GM21825 (cell line): Measurements from ENCODE around the gene IL15.
"Not testable (repeated sequence)": the region's sequence is repeated elsewhere in the genome, so short reads cannot be mapped to it uniquely, and the experiment has no call there.

Source experiments
- ATAC-seq: cut with Tn5 transposase; IDR thresholded peaks from one replicate; pipeline ENCODE4 v1.9.1; 2021; ENCODE audit warnings: mild to moderate bottlenecking, moderate library complexity; ENCODE audit not compliant: unreplicated experiment

The IL15 gene

DNA sequence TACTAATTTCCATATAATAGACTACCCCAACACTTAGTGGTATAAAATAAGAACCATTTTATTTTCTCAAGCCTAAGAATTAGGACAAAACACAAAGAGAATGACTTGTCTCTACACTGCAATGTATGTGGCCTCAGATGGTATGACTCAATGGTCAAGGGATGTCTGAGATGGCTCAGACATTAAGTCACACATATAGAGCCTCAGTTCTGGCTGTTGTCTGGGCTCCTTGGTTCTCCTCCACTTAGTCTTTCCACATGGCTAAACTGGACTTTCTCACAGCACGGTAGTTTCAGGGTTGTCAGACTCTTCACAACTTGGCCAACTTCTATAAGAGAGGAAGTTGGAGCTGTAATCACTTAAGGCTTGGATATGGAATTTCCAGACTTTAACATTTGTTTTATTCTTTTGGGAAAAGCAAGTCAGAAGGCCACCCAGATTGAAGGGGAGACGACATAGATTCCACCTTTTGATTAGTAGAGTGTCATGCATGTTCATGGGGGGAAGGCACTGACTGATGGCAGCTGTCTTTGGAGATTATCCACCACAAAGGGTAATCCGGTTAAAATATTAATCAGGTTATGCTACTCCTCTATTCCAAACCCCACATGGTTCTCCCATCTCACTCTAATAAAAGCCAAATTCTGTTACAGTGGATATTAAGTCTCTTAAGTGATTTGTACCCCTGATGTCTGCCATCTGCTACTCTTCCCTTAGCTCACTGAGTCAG lies 9.4 kb downstream of the IL15 start:
- no peak for ATAC-seq

DNA sequence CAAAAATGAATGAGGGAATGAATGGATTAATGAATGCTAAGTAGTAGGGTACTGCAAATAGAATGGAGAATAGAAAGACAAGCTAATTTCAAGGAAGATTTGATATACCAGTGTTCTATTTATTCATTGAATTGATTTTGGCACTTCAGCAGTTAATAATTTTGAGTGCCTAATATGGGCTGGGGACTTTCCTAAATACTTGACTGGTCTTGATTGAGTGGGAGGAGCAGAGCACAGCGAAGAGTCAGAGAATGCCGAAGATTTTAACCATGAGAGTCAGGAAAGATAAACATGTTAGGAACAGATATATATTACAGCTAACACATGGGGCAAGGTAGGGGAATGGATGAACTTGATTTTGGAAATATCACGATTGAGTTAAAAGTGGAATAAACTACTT lies 10.6 kb downstream of the IL15 start:
- ATAC-seq: no peak

DNA sequence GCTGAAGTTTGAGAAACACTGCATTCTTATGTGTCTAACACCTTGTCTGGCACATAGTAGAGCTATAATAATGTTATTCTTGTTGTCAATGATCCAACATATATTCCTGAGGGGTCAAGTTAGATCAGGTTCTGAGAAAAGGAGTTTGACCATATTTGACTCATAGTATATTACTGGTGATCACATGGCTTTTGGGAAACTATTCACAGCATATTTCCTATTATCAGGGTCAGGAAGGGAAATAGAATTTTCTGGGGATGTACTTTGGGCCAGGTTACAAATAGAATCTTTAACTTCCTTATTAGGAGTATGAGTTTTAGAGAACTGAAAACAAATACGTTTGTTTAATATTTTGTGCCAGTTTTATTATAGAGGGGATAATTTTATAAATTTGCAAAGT lies 11.6 kb downstream of the IL15 start:
- no peak for ATAC-seq

DNA sequence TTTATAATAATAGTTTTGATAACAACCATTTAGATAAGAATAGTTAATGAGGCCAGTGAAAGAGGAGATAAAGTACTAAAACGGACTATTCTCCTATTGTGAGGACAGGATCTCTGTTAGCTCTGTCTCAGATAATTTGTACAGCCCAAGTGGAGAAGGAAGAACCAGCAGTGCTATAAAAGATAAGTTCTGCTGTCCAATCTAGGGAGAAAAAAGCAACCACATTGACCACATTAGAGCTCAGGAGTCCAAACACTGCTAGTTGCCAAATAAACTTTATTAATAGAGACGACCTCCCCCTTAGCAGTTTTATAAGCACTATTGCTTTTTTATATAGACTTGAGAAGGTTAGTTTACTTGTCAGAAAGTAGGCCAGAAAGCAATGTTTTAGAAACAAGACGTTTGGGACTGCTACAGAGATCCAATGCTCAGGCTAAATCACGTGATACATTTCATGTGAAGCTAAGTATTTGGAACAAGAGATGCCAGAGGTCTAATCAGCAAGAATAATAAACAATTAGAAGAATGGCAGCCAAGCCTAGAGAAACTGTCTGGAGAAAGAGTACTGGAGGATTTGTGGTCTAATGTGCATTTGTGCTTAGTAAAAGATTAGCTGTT lies 15.9 kb downstream of the IL15 start:
- ATAC-seq: no peak

DNA sequence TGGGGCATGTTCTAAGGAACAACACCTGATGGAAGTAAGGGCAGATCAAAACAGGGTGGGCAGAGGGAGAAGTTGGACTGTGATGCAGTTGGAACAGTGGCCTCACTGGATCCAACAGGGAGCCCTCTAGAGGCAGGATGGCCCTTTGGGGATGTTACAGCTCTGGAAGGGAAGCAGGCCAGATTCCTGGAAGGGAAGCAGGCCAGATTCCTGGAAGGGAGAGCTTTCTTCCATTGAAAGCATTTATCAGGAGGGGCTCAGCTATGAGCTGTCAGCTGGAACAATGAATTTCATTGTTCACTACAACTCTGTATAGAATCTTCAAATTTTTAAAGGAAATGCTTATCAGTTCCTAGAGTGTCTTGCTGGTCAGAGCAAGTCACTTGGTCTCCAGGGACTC lies 17.7 kb downstream of the IL15 start:
- ATAC-seq: no peak

DNA sequence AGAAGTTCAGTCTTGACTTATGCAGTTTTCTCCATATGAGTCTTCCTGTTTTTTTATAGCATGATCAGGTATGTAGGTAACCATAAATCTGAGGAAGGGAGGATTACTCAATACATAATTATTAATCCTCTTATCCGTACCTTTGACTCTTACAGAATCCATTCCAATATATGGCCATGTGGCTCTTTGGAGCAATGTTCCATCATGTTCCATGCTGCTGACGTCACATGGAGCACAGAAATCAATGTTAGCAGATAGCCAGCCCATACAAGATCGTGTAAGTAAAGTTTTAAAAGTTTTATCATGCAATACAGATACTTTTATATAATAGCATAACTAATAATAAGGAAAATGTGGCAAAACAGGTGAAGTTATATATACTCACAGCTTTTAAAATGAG lies 19.6 kb downstream of the IL15 start:
- ATAC-seq: no peak

GRCh38 chr4:141657550-141658250 lies 21.3 kb downstream of the IL15 start:
- no peak for ATAC-seq

DNA sequence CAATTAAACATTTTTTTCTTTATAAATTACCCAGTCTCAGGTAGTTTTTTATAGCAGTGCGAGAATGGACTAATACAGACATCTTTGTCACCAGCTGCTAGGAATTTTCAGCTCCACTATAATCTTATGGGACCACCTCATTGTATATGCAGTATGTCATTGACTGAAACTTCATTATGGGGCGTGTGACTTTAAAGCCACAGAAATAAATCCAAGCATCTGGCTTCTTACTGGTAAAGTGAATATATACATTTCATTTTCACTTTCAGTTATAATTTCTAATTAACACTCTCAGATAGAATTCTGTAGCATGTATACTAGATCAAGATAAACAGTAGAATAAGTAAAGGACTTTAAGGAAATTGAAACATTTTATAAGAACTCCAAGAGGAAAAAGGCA lies 21.9 kb downstream of the IL15 start:
- peak; percentile 46 for ATAC-seq

GRCh38 chr4:141659539-141659938 lies 23.2 kb downstream of the IL15 start:
- no peak for ATAC-seq

- ATAC-seq: no peak
Measured at GRCh38 chr4:141660880-141661279, 24.5 kb downstream of the IL15 start.

DNA sequence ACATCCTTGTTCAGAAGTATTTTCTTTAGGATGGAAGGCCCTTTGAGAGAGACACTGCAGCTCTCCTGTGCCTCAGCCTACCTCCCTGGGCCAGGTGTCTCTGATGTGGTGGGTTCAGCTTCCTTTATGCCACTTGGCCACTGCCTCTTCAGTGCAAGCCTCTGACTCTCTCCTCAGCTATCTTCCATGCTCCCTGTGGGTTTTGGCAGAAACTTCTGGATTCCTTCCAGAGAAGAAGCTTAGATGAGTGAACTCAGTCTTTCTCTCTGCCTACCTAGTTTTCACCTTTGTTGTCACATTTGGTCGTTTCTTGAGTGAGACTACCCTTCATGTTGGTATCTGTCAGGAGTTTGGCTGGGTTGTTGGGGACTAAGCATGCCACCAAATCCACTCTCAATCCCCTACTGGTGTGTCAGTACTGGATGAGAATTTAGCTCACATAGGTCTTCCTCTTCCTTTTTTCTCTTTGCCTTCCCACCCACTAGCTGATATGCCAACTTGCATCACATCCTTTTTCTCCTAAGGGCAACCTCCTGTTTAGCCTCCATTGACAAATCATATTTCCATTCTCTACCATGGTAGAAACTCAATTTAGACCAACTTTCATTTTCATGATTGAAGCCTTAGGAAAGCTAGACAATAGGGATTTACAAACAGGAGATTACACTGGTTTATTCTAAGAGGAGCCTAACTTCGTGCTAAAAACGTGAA lies 32.0 kb downstream of the IL15 start:
- no peak for ATAC-seq

DNA sequence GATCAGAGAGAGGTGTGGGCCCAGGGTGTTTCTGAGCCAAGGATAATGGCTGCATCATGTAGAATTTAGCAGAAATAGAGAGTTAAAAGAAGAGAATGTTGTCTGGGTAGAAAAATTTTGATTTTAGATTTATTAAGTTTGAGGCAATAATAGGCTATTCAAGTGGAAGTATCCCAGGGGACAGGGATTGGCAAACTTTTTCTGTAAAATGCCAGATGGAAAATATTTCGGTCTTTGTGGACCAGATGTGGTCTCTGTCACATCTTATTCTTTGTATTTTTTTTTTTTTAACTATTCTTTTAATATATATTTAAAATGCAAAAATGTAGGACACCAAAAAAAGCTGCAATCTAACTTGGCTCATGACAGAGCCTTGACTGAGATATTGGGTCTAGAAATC lies 33.1 kb downstream of the IL15 start:
- ATAC-seq: no peak

DNA sequence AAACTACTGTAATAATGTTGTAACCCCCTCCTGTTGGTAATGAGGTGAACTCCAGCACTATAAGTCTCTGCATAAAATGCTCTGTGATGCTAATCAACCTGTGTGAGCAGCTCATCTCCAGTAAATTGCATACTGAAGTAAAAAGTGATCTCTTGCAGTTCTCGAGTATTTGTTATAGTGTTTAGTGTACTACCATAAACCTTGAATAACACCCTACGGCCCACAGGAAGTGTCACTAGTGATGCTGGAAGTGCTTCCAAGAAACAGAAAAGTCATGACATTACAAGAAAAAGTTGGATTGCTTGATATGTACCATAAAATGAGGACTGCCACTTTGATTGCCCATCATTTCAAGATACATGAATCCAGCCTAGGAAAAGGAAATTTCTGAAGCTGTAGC lies 39.0 kb downstream of the IL15 start:
- ATAC-seq: no peak

DNA sequence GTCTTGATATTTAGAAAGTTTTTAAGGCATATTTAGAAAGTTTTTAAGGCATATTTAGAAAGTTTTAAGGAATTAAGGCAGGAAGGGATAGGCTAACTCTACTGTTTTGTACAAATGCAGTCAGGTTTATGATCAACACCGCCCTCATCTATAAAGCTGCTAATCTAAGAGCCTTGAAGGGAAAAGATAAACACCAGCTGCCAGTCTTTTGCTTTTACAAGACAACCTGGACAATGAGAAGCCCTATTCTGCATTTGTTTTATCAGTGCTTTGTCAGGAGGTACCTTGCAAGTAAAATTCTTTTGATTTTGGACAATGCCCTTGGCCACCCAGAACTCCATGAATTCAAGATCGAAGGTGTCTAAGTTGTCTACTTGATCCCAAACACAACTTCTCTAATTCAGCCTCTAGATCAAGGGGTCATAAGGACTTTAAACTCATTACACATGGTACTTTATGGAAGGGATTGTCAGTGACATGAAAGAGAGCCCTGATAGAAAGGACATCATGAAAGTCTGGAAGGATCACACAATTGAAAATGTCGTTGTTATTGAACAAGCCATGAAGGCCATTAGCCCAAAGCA lies 39.8 kb downstream of the IL15 start:
- no peak for ATAC-seq

DNA sequence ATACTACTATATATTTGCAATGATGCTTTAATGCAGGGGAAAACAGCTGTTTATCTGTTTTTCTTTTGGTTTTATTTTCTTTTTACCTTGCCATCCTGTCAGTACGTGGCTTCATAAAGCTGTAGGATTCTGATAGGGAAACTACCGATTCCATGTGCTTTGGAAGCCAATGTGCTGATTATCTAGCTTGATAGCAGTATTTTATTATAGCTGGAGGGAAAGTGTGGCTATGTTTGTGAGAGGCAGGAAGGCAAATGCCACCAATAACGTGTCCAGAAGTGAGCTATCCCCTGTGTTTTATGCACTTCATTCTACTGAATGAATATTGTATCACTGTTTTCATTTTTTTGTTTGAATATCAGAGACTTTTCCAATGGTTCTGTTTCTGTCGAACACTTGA lies 43.7 kb downstream of the IL15 start:
- no peak for ATAC-seq

DNA sequence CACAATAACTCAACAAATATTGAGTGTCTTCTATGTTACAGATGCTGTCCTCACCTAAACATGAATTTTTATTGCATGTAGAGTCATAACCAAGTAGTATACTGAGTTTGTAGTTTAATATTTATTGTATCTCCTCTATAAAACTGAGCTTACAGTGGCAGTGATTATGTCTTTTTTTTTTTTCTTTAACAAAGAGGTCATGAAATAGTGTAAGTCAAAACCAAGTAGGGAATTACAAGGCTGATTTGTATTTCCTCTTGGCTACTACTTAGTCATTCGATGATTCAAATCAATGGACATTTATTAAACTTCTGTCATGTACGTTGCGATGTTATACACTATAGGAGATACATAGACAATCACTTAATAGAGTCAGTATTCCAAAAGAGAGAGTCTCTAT lies 48.4 kb downstream of the IL15 start:
- no peak for ATAC-seq

DNA sequence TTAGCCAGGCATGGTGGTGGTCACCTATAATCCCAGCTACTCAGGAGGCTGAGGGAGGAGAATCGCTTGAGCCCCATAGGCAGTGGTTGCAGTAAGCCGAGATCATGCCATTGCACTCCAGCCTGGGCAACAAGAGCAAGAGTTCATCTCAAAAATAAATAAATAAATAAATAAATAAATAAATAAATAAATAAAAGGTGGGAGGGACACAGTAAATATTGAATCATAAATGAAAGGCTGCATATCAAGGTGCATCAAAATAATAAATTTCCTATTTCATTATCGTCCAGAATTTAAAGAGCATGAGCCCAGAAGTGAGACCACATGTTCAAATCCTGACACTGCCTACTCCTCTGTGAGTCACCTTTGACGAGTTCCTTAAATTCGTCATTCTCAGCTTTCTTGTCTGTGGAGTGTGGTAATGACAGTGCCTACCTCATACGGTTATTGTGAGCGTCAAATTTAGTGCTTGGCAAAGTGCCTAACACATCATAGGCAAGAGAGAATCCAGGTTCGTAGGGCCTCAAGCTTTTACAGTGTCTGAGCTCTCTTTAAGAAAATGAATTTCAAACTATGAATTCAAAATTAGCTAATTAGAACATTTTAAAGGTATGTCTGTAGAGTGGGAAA lies 49.9 kb downstream of the IL15 start:
- no peak for ATAC-seq

DNA sequence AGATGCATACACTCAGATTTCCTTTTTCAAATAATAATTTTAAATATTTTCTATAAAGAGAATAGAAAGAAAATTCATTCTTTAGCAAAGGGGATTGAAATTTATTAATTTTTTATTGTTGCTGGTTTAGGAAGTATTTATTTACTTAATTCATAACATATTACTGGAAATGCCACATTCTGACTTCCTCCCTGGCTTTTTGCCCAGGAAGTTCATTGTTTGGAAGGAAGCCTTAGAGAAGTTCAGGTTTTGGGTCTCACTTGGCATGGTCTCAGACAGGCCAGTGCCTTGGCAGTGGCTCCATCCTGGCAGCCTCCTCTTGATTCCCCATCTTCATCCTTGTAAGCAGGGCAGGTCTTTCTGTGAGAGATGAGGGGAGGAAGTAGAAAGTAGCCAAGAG lies 50.5 kb downstream of the IL15 start:
- no peak for ATAC-seq

DNA sequence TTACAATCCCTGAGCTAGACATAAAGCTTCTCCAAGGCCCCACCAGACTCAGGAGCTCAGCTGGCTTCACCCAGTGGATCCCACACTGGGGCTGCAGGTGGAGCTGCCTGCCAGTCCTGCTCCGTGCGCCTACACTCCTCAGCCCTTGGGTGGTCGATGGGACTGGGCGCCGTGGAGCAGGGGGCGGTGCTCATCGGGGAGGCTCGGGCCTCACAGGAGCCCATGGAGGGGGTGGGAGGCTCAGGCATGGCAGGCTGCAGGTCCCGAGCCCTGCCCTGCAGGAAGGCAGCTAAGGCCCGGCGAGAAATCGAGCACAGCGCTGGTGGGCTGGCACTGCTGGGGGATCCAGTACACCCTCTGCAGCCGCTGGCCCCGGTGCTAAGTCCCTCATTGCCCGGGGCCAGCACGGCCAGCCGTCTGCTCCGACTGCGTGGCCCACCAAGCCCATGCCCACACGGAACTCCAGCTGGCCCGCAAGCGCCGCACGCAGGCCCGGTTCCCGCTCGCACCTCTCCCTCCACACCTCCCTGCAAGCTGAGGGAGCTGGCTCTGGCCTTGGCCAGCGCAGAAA lies 53.4 kb downstream of the IL15 start:
- ATAC-seq: not testable (repeated sequence)

DNA sequence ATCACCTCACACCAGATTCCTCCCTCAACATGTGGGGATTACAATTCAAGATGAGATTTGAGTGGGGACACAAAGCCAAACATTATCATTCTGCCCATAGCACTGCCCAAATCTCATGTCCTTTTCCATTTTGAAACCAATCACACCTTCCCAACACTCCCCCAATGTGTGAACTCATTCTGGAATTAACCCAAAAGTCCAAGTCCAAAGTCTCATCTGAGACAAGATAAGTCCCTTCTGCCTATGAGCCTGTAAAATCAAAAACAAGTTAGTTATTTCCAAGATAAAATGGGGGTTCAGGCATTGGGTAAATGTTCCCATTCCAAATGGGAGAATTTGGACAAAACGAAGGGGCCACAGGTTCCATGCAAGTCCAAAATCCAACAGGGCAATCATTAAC lies 54.9 kb downstream of the IL15 start:
- ATAC-seq: not testable (repeated sequence)
